Fibroblast of villous mesenchyme (primary cell): ENCODE measurements around the gene PAX7. TPM values are rescaled to one million over a fixed set of nuclear protein-coding genes. Genes with fewer than 3 reads are reported as not detected.

ENCODE experiments used
- DNase-seq: peaks from one replicate; pipeline ENCODE4 v3.0.0-alpha.2; 2010; ENCODE audit warnings: low read depth
- H3K4me3 ChIP-seq: 2 replicates; pipeline ENCODE4 v1.5.1; 2011; ENCODE audit warnings: low read depth, mild to moderate bottlenecking, low read length
- CTCF ChIP-seq: IDR thresholded peaks from 2 replicates; pipeline ENCODE4 v1.5.1; 2012; ENCODE audit warnings: low read depth, mild to moderate bottlenecking, low read length; ENCODE audit not compliant: insufficient read depth
- total RNA-seq: library from RNA; depleted of rRNA; stranded (reverse); fragments of >200 nt; gene quantifications from 2 replicates; pipeline ENCODE4 v1.2.3, GENCODE V29; 2012

Gene PAX7
- total RNA-seq, 1 donor, result not detected

GRCh38 chr1:18642278-18643095 is 11.8 kb downstream of the PAX7 start:
- no peak overlapping the region for H3K4me3 ChIP-seq
- DNase-seq, result no peak
- no peak for TF ChIP-seq CTCF

GRCh38 chr1:18643154-18644012 is 12.7 kb downstream of the PAX7 start:
- no peak for TF ChIP-seq CTCF
- H3K4me3 ChIP-seq, result no peak overlapping the region
- no peak for DNase-seq

GRCh38 chr1:18644013-18644399 is 13.4 kb downstream of the PAX7 start:
- DNase-seq, result no peak
- no peak overlapping the region for H3K4me3 ChIP-seq
- no peak for TF ChIP-seq CTCF

GRCh38 chr1:18644446-18644845 is 13.8 kb downstream of the PAX7 start:
- no peak for TF ChIP-seq CTCF
- H3K4me3 ChIP-seq, result no peak overlapping the region
- DNase-seq, result no peak

- no peak for DNase-seq
- TF ChIP-seq CTCF, result no peak
Measured at GRCh38 chr1:18644973-18645746, 14.5 kb downstream of the PAX7 start.

GRCh38 chr1:18645747-18646090 is 15.1 kb downstream of the PAX7 start:
- no peak for TF ChIP-seq CTCF
- no peak for DNase-seq
- no peak overlapping the region for H3K4me3 ChIP-seq

More at GRCh38 chr1:18644973-18645746, 14.5 kb downstream of the PAX7 start:
- H3K4me3 ChIP-seq, result no peak overlapping the region
